HG03280 (cell line): ENCODE data around the gene GYPB.
"Not testable (repeated sequence)": the region's sequence is repeated elsewhere in the genome, so short reads cannot be mapped to it uniquely, and the experiment has no call there.

ENCODE experiments used
- ATAC-seq: cut with Tn5 transposase; IDR thresholded peaks from one replicate; pipeline ENCODE4 v1.9.1; 2021; ENCODE audit warnings: mild to moderate bottlenecking, moderate library complexity; ENCODE audit not compliant: unreplicated experiment

The GYPB gene

DNA sequence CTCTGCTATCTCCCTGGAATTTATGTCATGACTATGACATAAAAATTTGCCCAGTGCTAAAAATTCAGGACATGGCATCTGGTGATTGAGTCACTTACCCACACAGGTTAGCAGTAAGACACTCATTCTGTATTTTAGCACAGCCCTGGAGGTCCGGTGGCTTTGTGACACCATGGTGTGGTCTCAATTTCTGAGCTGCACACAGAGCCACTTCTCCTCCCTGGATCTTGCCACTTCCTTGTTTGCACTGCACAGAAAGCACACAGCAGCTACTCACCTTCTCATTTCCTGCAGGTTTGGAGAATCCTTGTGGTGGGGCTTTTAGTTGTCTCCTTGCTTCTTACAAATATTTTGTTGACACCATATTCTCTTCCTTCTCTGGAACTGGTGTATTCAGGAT, 69.0 kb downstream of the GYPB start:
- ATAC-seq, result not testable (repeated sequence)

DNA sequence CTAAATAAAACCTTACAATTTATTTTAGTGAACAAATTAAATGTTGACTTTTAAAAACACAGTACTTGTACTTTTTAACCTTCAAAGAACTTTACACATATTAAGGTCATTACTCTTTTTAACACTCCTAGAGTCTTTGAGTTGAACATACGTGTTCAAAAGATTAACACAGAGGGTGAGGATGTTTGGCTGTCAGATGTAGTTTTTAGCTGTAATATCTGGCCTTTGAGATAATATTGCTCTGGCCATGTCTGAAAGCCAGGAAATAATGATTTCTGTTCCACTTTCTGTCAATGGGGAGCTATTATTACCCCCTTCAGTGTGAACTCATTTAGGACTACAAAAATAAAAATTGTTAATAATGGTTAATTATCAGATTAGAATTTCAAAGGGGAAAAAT, 71.7 kb downstream of the GYPB start:
- not testable (repeated sequence) for ATAC-seq
